Measurements from ENCODE around the gene ECM1. TPM values are rescaled to one million over a fixed set of nuclear protein-coding genes. Genes with fewer than 3 reads are reported as not detected.

Gene ECM1
- total and polyA plus RNA-seq, 2 of the 8 experiments (the other 6 are each of a cell fraction or from before 2014, with no cell fraction given), result 0.95 to 0.98 TPM

- Histone ChIP-seq H2BK15ac (ENCODE audit: low read length) (no peak overlapping the region), H3K4me2 (ENCODE audit: insufficient read depth in 1 of 2, low read depth in 2 of 2, low read length in 2 of 2) (no peak overlapping the region), H3K9me3 (ENCODE audit: insufficient read depth in 2 of 2, low read depth in 1 of 2, low read length in 1 of 2) (no peaks in the 10 kb centered on the region), H4K5ac (ENCODE audit: insufficient read length, low read depth, low read length) (no peak overlapping the region), H3K4me3 (ENCODE audit: extremely low read depth in 1 of 4, insufficient read depth in 2 of 4, low read depth in 3 of 4, low read length in 4 of 4) (no peak overlapping the region), H3K27ac (ENCODE audit: low read depth, low read length) (no peak overlapping the region), H3K14ac (ENCODE audit: insufficient read length) (no peak overlapping the region), H2BK20ac (ENCODE audit: low read length) (no peak overlapping the region), H3K23ac (ENCODE audit: insufficient read length) (no peak overlapping the region), H3K9ac (replicated peaks in 1 of 4; ENCODE audit: extremely low read depth in 1 of 4, low read depth in 3 of 4, low read length in 3 of 4) (no peak overlapping the region), H3K56ac (replicated peaks; ENCODE audit: insufficient read length, low read depth, low read length) (no peak overlapping the region), H3K79me2 (ENCODE audit: control insufficient read depth in 1 of 2, insufficient read depth in 2 of 2, low read length in 2 of 2) (no peaks in the 10 kb centered on the region), H4K8ac (ENCODE audit: extremely low read depth, insufficient read depth, low read length) (peak overlapping the region; percentile 60; the same call in 1 of the 2 replicates), H2AFZ (ENCODE audit: low read length) (peak overlapping the region; percentile 16; the same call in 1 of the 2 replicates), H2AK5ac (ENCODE audit: low read depth, low read length) (no peak overlapping the region), H3K23me2 (ENCODE audit: low read depth, low read length) (no peaks in the 10 kb centered on the region), H3K36me3 (ENCODE audit: control insufficient read depth in 2 of 4, insufficient read depth in 4 of 4, low read length in 3 of 4) (no peaks in the 10 kb centered on the region), H4K20me1 (replicated peaks in 1 of 2; ENCODE audit: control insufficient read depth in 1 of 2, insufficient read depth in 2 of 2, low read length in 2 of 2) (no peaks in the 10 kb centered on the region), H2BK5ac (ENCODE audit: low read depth, low read length) (peak overlapping the region; percentile 35; the same call in 1 of the 2 replicates), H2BK12ac (ENCODE audit: low read depth, low read length) (0 out of 2 replicates have a peak overlapping the region, but pooled peaks have one; percentile 30), H3K4ac (replicated peaks; ENCODE audit: insufficient read length, low read depth, low read length) (no peak overlapping the region), H3K18ac (ENCODE audit: extremely low read depth, low read length) (no peak overlapping the region; the same call in 1 of the 2 replicates), H4K91ac (replicated peaks; ENCODE audit: insufficient read length, low read length) (peak overlapping the region; percentile 34), H2BK120ac (replicated peaks; ENCODE audit: low read depth, low read length) (no peak overlapping the region), H3K4me1 (replicated peaks in 1 of 4; ENCODE audit: control insufficient read depth in 3 of 4, insufficient read depth in 4 of 4, low read length in 3 of 4) (peaks cover 0 to 8% (median 3%) of the 10 kb centered on the region in 4 experiments; a peak in 6 of 7 replicates), H3K27me3 (replicated peaks in 1 of 4; ENCODE audit: control insufficient read depth in 3 of 4, extremely low read depth in 1 of 4, insufficient read depth in 3 of 4, low read length in 3 of 4) (no peaks in the 10 kb centered on the region), H3K79me1 (ENCODE audit: low read depth, low read length) (no peaks in the 10 kb centered on the region)
- WGBS, 2 experiments (ENCODE audit: extremely low coverage in 1 of 2, insufficient coverage in 1 of 2, insufficient read length in 1 of 2, insufficient replicate concordance in 2 of 2, low coverage in 1 of 2, low lambda C conversion rate in 2 of 2, missing lambda C conversion rate in 1 of 2), result 90% methylated on average over 11 of the region's 12 CpGs; no CpG with 5 or more reads in 1 of the 2 experiments
- TF ChIP-seq HDAC2 (IDR thresholded peaks at IDR 0.05; ENCODE audit: borderline replicate concordance in 1 of 2, low read depth in 2 of 2, low read length in 2 of 2) (no peak), JUND (IDR thresholded peaks at IDR 0.05; ENCODE audit: low read length) (no peak), HDAC6 (IDR thresholded peaks at IDR 0.05; ENCODE audit: low read depth, low read length) (no peak), CBX5 (IDR thresholded peaks at IDR 0.05; ENCODE audit: low read depth, low read length) (no peak), EGR1 (IDR thresholded peaks at IDR 0.05; ENCODE audit: borderline replicate concordance, low read depth, low read length) (no peak), JUN (IDR thresholded peaks at IDR 0.05; ENCODE audit: low read depth, low read length) (no peak), NANOG (IDR thresholded peaks at IDR 0.05; ENCODE audit: insufficient read depth, low read depth, low read length, poor library complexity, severe bottlenecking) (no peak), ATF3 (IDR thresholded peaks at IDR 0.05; ENCODE audit: insufficient read depth, low read depth, low read length) (no peak), SP2 (IDR thresholded peaks at IDR 0.05; ENCODE audit: low read length) (no peak), NRF1 (IDR thresholded peaks at IDR 0.05; ENCODE audit: low read depth, low read length) (no peak)
- FAIRE-seq (no peak), DNase-seq (ENCODE audit: low read depth in 1 of 2, low spot score in 2 of 2) (no peak)
- POLR2A ChIA-PET (ENCODE audit: partially characterized antibody), result interaction anchor here (0.9 to 6.7 kb wide), 9 partner anchors 13 to 275 kb away, joined by 3 to 39 read pairs (median 4); partner anchors contain the start of genes ADAMTSL4 and MCL1
- CTCF ChIA-PET (ENCODE audit: partially characterized antibody), result interaction anchor here (1.1 to 14.2 kb wide), 12 partner anchors 8 to 271 kb away, joined by 3 to 253 read pairs (median 6); partner anchors contain the start of genes ADAMTSL4, CTSK, ECM1 and FALEC
These were observed 29.2 kb downstream of the ECM1 start for GRCh38 chr1:150536836-150537731.
